ENCODE data around the gene ITGAE. TPM values are rescaled to one million over a fixed set of nuclear protein-coding genes. Genes with fewer than 3 reads are reported as not detected.

The ITGAE gene
- total RNA-seq, 4 donors from 2014 or later, result 19.8 to 48.3 (median 30.8) TPM

GRCh38 chr17:3771140-3771539, 29.8 kb downstream of the ITGAE start:
- no peak for TF ChIP-seq CTCF (IDR thresholded peaks at IDR 0.05; ENCODE audit: low read depth)

- no peak for TF ChIP-seq CTCF (IDR thresholded peaks at IDR 0.05; ENCODE audit: low read depth)
Observed at GRCh38 chr17:3770466-3770865, 30.5 kb downstream of the ITGAE start.

GRCh38 chr17:3768769-3769168, 32.2 kb downstream of the ITGAE start:
- TF ChIP-seq CTCF (IDR thresholded peaks at IDR 0.05; ENCODE audit: low read depth), result no peak

- no peak for TF ChIP-seq CTCF (IDR thresholded peaks at IDR 0.05; ENCODE audit: low read depth)
Observed at GRCh38 chr17:3768341-3768740, 32.6 kb downstream of the ITGAE start.

GRCh38 chr17:3766779-3767178, 34.2 kb downstream of the ITGAE start:
- no peak for TF ChIP-seq CTCF (IDR thresholded peaks at IDR 0.05; ENCODE audit: low read depth)

- no peak for TF ChIP-seq CTCF (IDR thresholded peaks at IDR 0.05; ENCODE audit: low read depth)
Observed at GRCh38 chr17:3765981-3766380, 35.0 kb downstream of the ITGAE start.

- TF ChIP-seq CTCF (IDR thresholded peaks at IDR 0.05; ENCODE audit: low read depth), result no peak
Observed at GRCh38 chr17:3763777-3764170, 37.2 kb downstream of the ITGAE start.

All from subcutaneous adipose tissue (tissue), 4 donors.